Stimulated activated CD8-positive, alpha-beta memory T cell treated with anti-CD3 and anti-CD28 coated beads, Interleukin-12 subunit alpha, Interleukin-12 subunit beta, amount 100 ng/mL, for 4 hours (primary cell): Measurements from ENCODE around the gene DNASE1L2.

Source experiments
- DNase-seq: peaks from one replicate; pipeline ENCODE4 v3.0.0-alpha.2; 2020; ENCODE audit warnings: low read depth

DNASE1L2 gene

DNA sequence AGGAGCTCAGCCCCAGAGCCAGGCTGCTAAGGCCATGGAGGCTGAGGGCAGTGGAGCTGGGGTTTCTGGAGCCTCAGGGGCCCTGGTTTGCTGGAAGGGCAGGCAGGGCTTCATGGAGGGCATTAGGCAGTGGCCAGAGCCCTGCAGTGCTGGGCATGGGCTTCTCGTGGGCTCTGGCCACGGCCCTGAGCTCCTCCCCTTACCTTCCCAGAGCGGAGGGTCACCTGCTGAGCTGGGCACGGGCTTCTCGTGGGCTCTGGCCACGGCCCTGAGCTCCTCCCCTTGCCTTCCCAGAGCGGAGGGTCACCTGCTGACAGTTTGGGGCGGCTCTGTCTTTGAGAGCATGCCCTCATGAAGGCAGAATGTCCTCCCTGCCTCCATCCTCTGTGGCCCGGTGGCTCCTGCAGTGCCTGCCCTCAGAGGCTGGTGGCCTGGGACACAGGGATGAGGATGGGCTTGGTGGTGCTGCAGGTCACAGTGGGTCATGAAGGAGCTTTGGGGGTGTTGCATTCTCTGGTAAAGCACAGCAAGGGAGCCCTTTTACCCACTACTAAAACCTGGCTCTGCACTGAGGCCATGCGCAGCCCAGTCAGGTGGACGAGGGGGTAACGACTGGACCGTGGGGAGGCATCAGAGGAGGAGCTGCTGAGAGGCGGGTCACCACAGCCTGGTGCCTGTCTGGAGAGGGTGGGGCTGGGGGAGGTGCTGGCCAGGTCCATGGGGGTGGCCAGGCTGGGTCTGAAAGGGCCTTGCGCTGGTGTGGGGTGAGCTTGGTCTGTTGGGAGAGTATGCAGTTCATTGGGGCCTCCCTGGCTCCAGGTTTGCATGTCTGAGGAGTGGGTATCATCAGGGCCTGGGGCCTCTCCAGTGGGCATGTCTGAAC lies 34.6 kb downstream of the DNASE1L2 start:
- no peak for DNase-seq

DNA sequence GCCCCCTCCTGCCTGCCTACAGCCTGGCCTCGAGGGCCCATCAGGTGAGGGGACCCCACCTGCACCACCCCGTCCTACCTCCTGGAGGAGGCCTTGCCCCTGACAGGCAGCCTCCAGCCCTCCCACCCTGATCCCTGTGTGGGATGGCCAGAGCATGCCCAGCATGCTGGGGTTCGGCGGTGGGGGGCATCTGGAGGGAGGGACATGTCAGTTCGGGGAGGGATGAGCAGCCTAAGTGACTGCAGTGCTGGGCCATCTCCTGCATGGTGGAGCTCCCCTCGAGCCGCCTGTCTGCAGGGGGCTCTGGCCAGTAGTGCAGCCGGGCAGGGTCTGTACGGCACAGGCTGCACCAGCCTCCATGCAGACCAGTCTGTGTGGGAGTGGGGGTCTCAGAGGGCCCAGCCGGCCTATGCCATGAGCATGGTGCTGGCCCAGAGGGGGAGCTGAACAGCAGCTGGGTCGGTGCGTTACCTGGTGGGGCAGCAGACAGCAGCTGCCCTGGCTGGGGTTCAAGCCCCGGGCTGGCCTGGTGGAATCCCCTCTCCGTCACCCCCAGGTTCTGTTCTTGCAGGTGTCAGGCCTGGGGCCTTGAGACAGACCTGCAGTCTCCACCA lies 35.7 kb downstream of the DNASE1L2 start:
- no peak for DNase-seq

DNA sequence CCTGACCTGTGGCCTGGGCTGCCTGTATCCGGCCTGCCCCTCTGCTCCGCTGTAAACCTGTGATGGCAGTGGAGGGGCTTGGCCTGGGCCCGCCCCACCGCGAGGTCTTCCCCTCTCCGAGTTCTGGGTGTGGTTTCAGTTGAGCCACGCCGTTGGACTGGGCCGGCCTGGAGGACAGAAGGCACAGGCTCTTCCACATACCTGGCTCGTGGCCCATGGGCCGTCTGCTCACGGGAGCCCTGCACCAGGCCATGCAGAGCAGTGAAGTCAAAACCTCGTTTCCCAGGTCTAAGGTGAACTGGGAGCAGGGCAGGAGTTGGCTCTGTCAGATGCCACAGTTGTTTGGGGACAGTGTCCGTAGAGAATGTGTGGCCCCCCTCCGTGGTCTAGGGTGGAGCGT lies 37.2 kb downstream of the DNASE1L2 start:
- no peak for DNase-seq

DNA sequence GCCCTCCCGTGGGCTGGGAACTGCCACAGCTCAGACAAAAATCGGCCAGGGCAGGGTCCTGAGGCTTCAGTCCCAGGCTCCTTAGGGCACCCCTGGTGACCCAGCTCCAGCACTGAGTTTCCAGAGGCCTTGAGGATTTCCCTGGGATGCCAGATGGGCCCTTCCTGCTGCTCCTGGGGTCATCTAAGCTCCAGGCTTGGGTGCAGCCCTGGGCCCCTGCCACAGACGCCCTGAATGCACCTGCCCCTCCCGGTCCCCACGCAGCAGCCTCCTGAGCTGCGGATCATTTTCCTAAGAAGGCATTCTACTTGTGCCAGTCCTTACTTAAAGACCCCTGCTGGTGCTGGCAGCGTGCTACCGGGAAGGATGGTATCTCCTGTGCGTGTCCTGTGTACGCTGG lies 37.7 kb downstream of the DNASE1L2 start:
- DNase-seq, result no peak

DNA sequence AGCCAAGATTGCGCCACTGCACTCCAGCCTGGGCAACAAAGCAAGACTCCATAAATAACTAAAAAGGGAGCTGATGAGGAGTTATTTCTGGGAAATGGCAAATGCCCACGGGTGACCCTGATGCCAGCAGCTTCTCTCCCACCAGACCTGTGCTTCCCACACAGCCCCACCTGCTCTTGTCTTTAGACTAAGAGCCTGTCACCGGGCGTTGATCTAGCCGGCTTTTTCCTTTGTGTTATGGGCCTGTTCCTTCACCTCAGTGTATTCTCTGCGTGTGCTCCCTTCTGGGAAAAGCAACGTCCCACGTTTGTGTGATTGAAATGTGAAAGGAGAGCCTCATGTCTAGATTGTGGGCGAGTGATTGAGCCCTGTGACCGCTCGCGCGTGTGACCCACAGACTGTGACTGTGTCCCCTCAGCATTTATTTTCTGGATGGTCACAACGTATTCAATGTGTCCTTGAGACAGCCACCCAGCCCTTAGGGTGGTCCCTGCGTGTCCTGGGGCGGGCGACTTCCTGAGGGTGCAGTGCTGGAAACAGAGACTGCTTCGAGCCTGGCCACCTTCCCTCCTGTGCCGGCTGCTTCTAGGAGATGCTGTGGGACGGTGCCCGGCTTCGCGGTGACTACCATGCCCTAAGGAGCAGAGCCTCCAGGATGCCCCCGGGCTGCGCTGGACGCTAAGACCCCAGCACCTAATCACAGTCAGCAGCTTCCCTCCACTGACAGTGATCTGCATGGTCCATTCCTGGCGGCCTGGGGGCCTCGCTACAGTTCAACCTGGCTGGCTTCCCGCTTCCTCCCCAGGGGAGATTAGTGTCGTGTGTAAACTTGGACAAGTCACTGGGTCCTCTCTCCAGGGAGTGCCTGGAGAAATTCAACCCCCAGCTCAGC lies 39.5 kb downstream of the DNASE1L2 start:
- no peak for DNase-seq

DNA sequence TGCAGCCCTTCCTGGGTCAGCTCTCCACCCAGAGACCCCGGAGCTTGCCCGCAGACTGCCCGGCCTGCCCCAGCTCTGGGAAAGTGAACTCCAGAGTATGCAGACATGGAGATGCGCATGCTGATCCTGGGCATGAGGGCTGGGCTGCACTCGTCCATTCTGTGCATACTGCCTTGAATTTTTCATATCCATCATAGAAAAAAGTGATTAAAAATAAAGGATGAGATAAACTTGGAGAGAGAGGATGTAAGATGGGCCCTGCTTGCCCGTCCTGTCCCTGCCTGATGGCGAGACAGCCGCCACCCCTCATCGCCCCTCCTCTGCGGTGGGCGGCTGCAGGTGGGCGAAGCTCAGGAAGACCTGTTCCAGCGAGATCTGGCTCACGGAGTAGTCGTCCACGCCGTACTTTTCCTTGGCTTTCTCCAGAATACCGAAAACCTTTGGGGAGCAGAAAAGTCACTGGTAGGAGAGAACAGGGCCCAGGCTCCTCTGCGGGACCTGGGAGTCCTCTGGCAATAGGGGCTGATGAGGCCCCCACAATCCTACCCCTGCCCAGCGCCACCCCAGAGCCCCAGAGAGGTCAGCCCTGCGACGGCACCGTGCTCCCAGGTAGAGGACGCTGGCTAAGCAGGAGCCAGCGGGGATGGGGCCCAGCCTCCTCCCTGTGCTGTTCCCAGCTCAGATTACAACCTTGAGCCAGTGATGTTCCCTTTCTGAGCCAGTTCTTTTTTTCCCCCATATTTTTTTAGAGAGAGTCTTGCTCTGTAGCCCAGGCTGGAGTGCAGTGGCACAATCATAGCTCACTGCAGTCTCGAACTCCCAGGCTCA lies 40.3 kb downstream of the DNASE1L2 start:
- DNase-seq, result no peak

DNA sequence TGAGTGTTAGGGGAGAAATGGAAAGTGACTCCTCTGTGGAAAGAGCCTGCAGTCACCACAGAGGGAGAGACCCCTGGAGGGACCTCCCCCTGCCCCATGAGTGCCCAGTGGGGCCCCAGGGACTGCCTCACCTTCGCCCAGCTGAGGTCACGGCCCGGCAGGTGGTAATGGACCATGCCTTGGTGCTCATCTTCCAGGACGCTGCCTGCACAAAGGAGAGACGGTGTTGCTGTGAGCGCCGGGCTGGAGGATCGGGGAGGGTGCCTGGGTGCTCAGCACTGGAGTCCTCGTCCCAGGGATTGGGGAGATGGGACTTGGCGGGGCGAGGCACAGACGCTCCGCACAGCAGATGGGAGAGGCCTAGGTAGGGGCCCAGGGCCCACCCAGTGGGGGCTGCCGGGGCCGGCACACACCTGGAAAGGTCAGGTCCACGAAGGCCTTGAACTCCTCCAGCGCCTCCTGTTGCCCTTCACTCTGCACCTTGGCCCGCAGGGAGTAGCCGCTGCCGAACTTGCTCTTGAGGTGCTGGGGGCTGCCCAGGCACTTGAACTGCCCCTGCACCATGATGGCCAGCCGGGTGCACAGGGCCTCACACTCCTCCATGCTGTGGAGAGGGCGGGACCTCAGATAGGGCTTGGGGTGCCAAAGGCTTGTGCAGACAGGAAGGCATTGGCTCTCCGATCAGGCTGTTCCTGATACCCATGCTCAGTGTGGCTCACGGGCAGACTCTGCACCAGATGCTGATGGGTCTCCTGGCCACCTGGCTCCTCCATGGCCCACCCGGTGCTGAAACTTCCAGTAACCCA lies 41.4 kb downstream of the DNASE1L2 start:
- no peak for DNase-seq

DNA sequence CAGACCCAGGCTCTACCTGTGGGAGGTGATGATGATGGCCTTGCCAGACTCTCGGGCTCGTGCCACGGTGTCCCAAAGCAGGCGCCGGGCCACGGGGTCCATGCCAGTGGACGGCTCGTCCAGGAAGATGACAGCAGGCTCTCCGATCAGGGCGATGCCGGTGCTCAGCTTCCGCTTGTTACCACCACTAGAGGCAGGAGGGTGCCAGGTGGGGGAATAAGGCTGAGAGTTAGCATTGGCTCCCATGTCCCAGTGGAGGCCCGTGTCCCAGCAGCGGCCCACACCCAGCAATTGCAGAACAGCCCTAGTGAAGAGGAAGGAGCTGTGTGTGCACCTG lies 42.0 kb downstream of the DNASE1L2 start:
- DNase-seq, result no peak

DNA sequence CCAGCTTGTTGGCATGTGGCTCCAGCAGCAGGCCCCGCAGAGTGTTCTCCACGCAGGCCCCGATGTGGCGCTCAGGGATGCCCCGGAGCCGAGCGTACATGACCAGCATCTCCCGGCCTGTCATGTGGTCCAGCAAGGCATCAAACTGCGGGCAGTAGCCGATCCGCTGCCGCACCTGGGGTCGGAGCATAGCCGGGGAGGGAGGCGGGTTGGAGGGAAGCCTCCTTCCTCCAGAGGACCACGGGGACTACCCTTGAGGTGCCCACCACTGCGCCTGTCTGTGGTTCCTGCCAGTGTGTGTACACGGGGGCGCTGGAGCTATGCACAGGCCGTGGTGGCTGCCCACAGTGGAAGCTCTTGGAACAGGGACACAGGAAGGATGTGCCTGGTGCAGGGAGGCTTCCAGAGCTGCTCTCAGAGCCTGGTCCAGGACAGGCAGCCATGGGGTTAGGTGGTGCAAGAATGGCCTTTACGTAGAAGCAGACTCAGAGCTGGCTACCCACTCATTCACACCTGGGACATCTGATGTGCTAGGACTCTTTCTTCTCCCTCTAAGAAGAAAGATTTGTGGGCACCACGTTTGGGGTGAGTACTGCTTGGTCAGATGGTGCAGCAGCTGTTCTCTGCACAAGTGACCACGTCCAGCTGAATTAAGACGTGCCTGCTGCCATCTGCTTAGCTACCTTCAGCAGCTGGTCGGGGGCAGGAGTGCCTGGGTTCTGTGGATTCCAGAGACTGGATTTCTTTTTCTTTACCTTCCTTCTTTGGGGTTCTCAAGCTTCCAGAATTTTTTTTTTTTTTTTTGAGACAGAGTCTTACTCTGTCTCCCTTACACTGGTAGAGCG lies 42.9 kb downstream of the DNASE1L2 start:
- DNase-seq, result no peak

DNA sequence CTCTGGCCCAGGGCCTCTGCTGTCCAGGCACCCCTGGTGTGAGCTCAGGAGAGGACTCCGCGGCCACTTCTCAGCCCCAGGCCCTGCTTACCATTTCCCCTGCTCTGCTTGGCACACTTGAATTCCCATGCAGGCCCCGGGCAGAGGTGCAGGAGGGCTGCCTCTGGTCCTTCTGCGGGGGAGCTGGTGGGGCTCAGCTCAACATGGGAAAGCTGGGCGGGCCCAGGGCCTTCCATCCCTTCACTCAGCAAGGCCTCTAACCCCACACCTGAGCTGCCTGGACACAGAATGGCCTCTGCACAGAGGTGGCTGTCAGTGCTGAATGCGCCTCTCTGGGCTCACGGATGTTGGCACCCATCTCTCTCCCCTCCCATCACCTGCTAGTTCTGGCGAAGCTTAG lies 44.2 kb downstream of the DNASE1L2 start:
- DNase-seq, result no peak

DNA sequence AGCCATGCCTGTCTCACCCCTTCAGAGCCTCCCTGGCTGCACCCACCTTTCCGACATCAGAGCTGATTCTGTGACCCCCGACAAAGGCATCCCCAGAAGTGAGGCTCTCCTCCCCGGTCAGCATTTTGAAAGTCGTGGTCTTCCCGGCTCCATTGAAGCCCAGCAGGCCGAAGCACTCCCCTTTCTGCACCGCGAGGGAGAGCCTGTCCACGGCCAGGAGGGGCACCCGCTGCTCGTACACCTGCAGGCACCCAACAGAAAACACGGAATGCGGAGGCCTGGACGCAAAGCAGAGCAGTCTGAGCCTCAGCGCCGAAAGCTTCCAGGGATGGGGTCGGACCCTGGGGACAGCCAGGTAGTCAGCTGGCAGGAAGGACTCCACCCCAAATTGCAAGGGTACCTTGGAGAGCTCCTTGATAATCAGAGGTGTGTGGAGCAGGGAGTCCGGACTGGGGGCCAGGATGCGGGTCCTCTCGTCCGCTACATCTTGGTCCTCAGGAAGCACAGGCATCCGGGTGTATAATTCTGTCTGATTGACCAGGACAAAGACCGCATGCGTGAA lies 44.8 kb downstream of the DNASE1L2 start:
- no peak for DNase-seq

DNA sequence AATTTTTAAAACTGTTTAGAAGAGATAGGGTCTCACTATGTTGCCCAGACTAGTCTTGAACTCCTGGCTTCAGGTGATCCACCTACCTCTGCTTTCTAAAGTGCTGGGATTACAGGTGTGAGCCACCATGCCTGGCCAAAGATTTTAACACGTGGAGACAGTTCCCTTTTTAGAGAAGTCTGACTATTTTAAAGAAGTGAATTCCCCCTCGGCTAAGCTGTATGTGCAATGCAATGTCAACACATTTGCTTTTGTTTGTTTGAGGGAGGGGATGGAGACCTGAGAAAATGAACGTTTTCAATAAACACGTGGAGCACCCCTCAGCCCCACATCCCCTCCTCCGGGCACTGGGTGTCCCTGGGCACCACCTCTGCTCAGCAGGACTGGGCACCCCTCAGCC lies 46.0 kb downstream of the DNASE1L2 start:
- DNase-seq, result no peak

DNA sequence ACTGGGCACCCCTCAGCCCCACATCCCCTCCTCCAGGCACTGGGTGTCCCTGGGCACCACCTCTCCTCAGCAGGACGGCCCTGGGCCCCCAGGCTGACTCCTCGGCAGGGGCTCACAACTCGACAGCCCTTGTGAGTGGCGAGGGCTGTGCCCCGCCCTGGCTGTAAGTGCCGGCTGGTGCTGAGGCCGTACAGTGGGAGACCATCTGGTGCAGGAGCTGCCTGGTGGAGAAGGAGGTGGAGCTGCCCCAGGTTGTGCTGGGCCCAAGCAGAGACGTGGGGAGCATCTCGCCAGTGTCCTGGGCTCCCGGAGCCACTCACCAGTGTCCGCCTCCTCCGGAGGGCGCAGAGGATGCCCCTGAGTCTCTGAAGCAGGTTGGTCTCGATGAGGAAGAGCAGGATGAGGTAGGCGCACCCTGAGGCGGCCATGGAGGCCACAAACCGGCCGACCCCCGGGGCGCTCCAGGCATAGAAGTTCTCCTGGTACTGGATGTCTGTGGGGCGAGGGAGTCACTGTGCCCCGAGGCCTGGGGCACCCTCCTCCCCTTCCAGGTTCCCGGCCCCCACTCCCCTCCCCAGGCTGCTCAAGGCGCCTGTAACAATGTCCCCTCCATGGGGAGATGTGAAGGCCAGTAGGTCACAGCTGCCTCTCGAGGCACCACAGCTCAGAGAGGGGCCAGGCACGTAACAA lies 46.8 kb downstream of the DNASE1L2 start:
- DNase-seq, result no peak

DNA sequence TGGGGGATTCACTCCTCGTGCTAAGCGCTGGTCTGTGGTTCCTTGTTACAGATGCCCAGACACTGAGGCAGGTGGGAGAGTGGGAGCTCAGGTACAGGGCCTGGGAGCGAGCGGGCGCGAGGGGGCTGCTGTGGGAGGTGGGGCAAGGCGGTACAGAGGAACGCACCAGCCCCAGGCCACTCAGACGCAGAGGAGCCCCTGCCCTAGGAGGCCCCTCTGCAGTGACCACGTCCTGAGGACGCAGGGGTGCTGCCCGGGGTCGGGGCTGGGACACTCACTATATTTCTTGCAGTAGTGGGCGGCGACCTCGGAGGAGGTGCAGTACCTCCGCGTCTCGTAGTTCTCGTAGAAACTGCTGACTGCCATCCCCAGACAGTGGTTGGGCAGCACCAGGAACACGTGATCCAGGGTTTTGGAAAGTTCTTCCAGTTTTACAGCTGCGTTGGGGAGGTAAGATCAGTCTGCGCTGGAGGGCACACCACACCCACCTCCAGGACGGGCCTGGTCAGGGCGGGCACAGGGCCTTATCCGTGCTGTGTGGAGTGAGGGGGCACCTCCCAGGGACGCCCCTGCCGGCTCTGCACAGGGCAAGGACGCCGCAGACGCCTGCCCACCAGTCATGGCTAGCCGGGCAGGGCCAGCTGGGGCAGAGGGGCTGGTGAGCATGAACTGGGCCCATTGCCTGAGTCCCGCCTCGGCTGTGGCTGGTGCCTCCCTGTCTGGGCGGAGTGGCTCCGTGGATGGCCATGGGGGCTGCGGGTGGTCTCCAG lies 47.9 kb downstream of the DNASE1L2 start:
- DNase-seq, result no peak

DNA sequence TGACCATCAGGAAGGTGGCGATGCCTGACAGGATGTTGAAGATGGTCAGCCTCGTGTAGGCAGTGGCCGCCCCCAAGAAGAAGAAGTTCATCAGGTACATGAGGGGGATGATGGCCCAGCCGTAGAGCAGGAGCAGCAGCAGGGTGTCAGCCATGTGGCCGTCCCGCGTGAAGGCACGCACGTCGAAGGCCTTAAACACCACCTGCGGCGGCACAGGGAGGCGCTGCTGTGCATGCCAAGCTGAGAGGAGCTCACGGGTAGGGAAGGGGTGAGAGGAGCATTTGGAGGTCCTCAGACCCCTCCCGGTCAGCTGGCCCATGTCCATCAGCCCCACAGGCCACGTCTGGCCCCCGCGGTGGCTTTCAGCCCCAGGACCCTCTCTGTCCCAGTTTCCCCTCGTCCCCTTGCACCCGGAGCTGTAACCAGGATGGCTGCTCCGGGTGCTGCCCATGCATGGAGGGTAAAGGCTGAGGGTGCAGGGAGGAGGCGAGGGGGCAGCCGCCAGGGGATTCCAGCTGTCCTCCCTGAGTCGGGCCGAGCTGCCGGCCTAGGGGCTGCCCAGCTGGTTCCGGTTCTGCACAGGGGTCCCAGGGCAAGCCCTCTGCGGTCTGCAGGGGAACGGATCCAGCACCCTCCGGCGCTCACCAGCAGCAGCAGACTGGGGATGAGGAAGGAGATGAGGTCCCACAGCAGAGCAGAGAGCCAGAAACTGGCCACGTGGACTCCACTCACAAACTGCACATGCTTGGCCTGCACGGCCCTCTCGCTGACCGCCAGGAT lies 48.7 kb downstream of the DNASE1L2 start:
- DNase-seq, result no peak

DNA sequence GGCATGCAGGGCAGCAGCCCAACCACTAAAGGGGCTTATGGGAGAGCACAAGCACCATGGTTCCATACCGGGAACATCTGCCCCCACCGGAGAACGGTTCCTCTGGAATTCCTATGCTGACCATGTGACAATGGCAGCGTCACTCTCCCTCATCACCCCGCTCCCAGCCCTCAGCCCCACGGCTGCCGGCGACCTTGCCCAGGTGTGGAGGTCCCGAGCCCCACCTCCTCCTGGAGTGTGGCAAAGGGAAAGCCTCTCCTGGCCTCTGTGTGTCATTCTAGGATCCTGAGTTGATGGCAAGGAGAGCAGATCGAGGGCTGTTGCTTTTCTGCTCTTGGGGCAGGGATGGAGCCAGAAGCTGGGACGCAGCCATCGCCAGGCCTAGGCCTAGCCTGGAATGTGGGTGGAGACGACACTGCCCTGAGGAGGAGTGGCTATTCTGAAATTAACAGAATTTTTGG lies 49.5 kb downstream of the DNASE1L2 start:
- DNase-seq, result no peak

DNA sequence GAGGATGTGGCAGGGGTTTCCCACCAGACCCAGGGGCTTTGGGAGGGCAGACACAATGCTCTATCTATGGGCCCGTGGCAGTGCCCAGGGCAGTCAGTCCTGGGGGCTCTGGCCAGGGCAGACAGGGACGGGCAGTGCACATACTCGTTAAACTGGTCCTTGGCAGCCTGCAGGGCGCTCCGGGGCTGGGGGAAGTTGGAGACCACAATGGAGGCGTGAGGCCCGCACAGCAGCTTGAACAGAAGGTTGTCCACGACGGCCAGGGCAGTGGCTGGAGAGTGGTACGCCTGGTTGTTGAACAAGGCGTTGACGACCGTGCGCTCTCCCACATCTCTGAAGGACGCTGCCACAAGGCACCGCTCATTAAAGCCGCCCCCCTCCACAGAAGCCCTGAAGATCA lies 50.3 kb downstream of the DNASE1L2 start:
- no peak for DNase-seq
